A549 (cell line): ENCODE data around the gene LAGE3.

Experiments
- CEBPB ChIP-seq, 2 experiments: fragments of >200 bp in 1 of 2; sonication (Bioruptor Twin) in 1 of 2; formaldehyde crosslinking in 1 of 2; IDR thresholded peaks; 2 replicates each; pipeline ENCODE4 v1.6.1; 2012 to 2016
- CHD2 ChIP-seq: fragments of 150-350 bp; IDR thresholded peaks from 2 replicates; pipeline ENCODE4 v1.6.1; 2014; ENCODE audit warnings: low read length; ENCODE audit not compliant: partially characterized antibody
- CTCF ChIP-seq: fragments of >200 bp; sonication (Bioruptor Twin); formaldehyde crosslinking; IDR thresholded peaks from 3 replicates; pipeline ENCODE4 v1.5.1; 2016
- FOSL2 ChIP-seq, 2 experiments: fragments of 450-650 bp in 1 of 2; fragments of >200 bp in 1 of 2; sonication (Bioruptor Twin) in 1 of 2; formaldehyde crosslinking; IDR thresholded peaks; 2 replicates each; pipeline versions ENCODE4 v1.5.0 to v1.6.1; 2016 to 2020; ENCODE audit warnings: mild to moderate bottlenecking in 1 of 2, moderate library complexity in 1 of 2
- MYC ChIP-seq: IDR thresholded peaks from 2 replicates; pipeline ENCODE4 v1.6.1; 2012; ENCODE audit warnings: mild to moderate bottlenecking, inconsistent platforms, low read length, improper control_type of control experiment, borderline replicate concordance
- POLR2A ChIP-seq: IDR thresholded peaks from 2 replicates; pipeline ENCODE4 v1.6.1; 2012; ENCODE audit warnings: mild to moderate bottlenecking, low read length
- RFX5 ChIP-seq: fragments of 450-650 bp; IDR thresholded peaks from 2 replicates; pipeline ENCODE4 v1.7.1; 2014; ENCODE audit warnings: antibody characterized with exemption, mild to moderate bottlenecking, moderate library complexity

- TF ChIP-seq MYC: no peak
- no peak for TF ChIP-seq RFX5
- no peak for TF ChIP-seq CTCF
- TF ChIP-seq POLR2A: no peak
- TF ChIP-seq CEBPB (IDR thresholded peaks at IDR 0.05): no peak
- TF ChIP-seq CHD2: no peak
- TF ChIP-seq FOSL2 (IDR thresholded peaks at IDR 0.05): no peak
- TF ChIP-seq FOSL2 (CRISPR knock-in tag; IDR thresholded peaks at IDR 0.05): no peak
These were observed 9.2 kb downstream of the LAGE3 start for GRCh38 chrX:154469880-154470279.
